Neural cell (in vitro differentiated cells): Measurements from ENCODE around the gene TMEM192. TPM values are rescaled to one million over a fixed set of nuclear protein-coding genes. Genes with fewer than 3 reads are reported as not detected.
"Not testable (repeated sequence)": the region's sequence is repeated elsewhere in the genome, so short reads cannot be mapped to it uniquely, and the experiment has no call there.

Experiments used
- H2AFZ ChIP-seq: fragments of 200-600, 300-800 bp; sonication (generic), shearing (Covaris generic); 2 replicates; pipeline ENCODE4 v1.6.0; 2014; ENCODE audit warnings: low read depth, mild to moderate bottlenecking, antibody characterized with exemption, low read length, moderate library complexity
- H3F3A ChIP-seq: fragments of 200-600 bp; shearing (Covaris generic); 2 replicates; pipeline ENCODE4 v1.6.1; 2016; ENCODE audit warnings: mild to moderate bottlenecking, moderate library complexity, mixed read lengths, antibody characterized with exemption, low read length; ENCODE audit not compliant: insufficient read depth, poor library complexity, severe bottlenecking
- H3K27ac ChIP-seq: fragments of 200-600, 300-800 bp; sonication (generic), shearing (Covaris generic); 2 replicates; pipeline ENCODE4 v1.5.1; 2014; ENCODE audit warnings: mild to moderate bottlenecking, low read length, moderate library complexity
- H3K27me3 ChIP-seq: fragments of 300-800, 200-600 bp; sonication (generic), shearing (Covaris generic); 2 replicates; pipeline ENCODE4 v1.6.0; 2014; ENCODE audit warnings: mild to moderate bottlenecking, low read depth, low read length, moderate library complexity; ENCODE audit not compliant: insufficient read depth
- H3K36me3 ChIP-seq: fragments of 300-800, 200-600 bp; sonication (generic), shearing (Covaris generic); 2 replicates; pipeline ENCODE4 v1.5.1; 2014; ENCODE audit warnings: mild to moderate bottlenecking, antibody characterized with exemption, low read length, moderate library complexity; ENCODE audit not compliant: insufficient read depth
- H3K4me2 ChIP-seq: fragments of 300-800, 200-600 bp; sonication (generic), shearing (Covaris generic); 2 replicates; pipeline ENCODE4 v1.6.0; 2014; ENCODE audit warnings: mild to moderate bottlenecking, low read length
- H3K4me3 ChIP-seq: fragments of 300-800, 200-600 bp; sonication (generic), shearing (Covaris generic); 2 replicates; pipeline ENCODE4 v1.5.1; 2014; ENCODE audit warnings: mild to moderate bottlenecking, low read length, moderate library complexity
- H3K79me2 ChIP-seq: fragments of 200-600 bp; shearing (Covaris generic); replicated peaks from 2 replicates; pipeline ENCODE4 v1.6.0; 2014; ENCODE audit warnings: mild to moderate bottlenecking, low read length, moderate library complexity; ENCODE audit not compliant: insufficient read depth
- H3K9ac ChIP-seq: fragments of 300-800, 200-600 bp; sonication (generic), shearing (Covaris generic); 2 replicates; pipeline ENCODE4 v1.6.1; 2016; ENCODE audit warnings: mild to moderate bottlenecking, low read length, mixed read lengths
- H3K9me2 ChIP-seq: fragments of 200-600 bp; shearing (Covaris generic); 2 replicates; pipeline ENCODE4 v1.6.1; 2016; ENCODE audit warnings: mild to moderate bottlenecking, low read length, mixed read lengths; ENCODE audit not compliant: insufficient read depth
- H3K9me3 ChIP-seq: fragments of 200-600, 300-800 bp; sonication (generic), shearing (Covaris generic); 2 replicates; pipeline ENCODE4 v1.6.1; 2016; ENCODE audit warnings: mild to moderate bottlenecking, mixed run types, low read length, moderate library complexity, mixed read lengths
- H4K20me1 ChIP-seq: fragments of 200-600 bp; shearing (Covaris generic); 2 replicates; pipeline ENCODE4 v1.6.1; 2016; ENCODE audit warnings: mild to moderate bottlenecking, mixed run types; ENCODE audit not compliant: insufficient read depth
- EP300 ChIP-seq: fragments of 450-650 bp; conservative IDR thresholded peaks from 2 replicates; pipeline ENCODE4 v1.6.1; 2014; ENCODE audit warnings: antibody characterized with exemption, mild to moderate bottlenecking, moderate library complexity; ENCODE audit not compliant: poor library complexity, severe bottlenecking
- EZH2 ChIP-seq: fragments of 200-600, 300-800 bp; shearing (Covaris generic), sonication (generic); IDR thresholded peaks from 2 replicates; pipeline ENCODE4 v1.6.1; 2014; ENCODE audit warnings: antibody characterized with exemption, low read length, borderline replicate concordance, mild to moderate bottlenecking; ENCODE audit not compliant: insufficient read depth, poor library complexity, severe bottlenecking
- MXI1 ChIP-seq: fragments of 450-650 bp; conservative IDR thresholded peaks from 2 replicates; pipeline ENCODE4 v1.6.1; 2014; ENCODE audit warnings: antibody characterized with exemption, mild to moderate bottlenecking; ENCODE audit not compliant: poor library complexity, severe bottlenecking
- POLR2AphosphoS5 ChIP-seq: IDR thresholded peaks from 2 replicates; pipeline ENCODE4 v1.6.1; 2012
- RAD21 ChIP-seq: fragments of 450-650 bp; conservative IDR thresholded peaks from 2 replicates; pipeline ENCODE4 v1.6.1; 2014; ENCODE audit warnings: antibody characterized with exemption, mild to moderate bottlenecking, moderate library complexity
- SMC3 ChIP-seq: fragments of 450-650 bp; conservative IDR thresholded peaks from 2 replicates; pipeline ENCODE4 v1.6.1; 2014; ENCODE audit warnings: antibody characterized with exemption, mild to moderate bottlenecking, moderate library complexity; ENCODE audit not compliant: poor library complexity
- TAF1 ChIP-seq: IDR thresholded peaks from 2 replicates; pipeline ENCODE4 v1.6.1; 2012; ENCODE audit warnings: low read depth
- polyA plus RNA-seq: library from polyadenylated mRNA; depleted of rRNA; stranded (reverse); fragments of >200 nt; gene quantifications from 2 replicates; pipeline ENCODE4 v1.2.3, GENCODE V29; 2014
- TF ChIP-seq, protein P1 (sequence below): IDR thresholded peaks from 2 replicates; pipeline ENCODE4 v1.6.1; 2012; ENCODE audit warnings: borderline replicate concordance
- TF ChIP-seq, protein P2 (sequence below): fragments of 450-650 bp; IDR thresholded peaks from 2 replicates; pipeline ENCODE4 v1.5.1; 2014; ENCODE audit warnings: antibody characterized with exemption, mild to moderate bottlenecking, moderate library complexity; ENCODE audit not compliant: poor library complexity, severe bottlenecking

TMEM192 gene
- polyA plus RNA-seq, 1 donor from 2014 or later: 10.5 TPM

DNA sequence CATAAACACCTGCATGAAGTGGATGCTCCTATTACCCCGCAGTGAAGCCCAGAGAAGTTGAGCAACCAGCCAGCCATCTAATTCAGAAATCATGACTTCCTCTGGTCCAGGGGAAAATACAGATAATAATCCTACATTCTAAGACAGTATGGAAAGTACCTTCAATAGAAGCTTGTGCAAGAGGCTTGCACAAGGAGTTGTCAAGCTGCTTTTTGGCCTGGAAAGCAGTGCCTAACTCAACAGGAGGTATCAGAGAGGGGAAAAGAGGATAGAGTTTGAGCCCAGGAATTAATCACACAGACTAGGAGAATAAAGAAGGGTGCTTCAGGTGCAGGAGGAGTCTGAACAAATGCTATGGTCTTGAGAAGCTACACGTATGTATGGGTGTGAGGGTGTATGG lies 26.7 kb downstream of the TMEM192 start:
- Histone ChIP-seq H3K79me2 (no peaks in the 10 kb centered on the region), H3K27ac (no peak overlapping the region), H3F3A (no peaks in the 10 kb centered on the region), H4K20me1 (no peaks in the 10 kb centered on the region), H2AFZ (no peak overlapping the region), H3K36me3 (no peaks in the 10 kb centered on the region), H3K4me2 (no peak overlapping the region), H3K9me3 (no peaks in the 10 kb centered on the region), H3K9me2 (no peaks in the 10 kb centered on the region), H3K9ac (no peak overlapping the region), H3K4me3 (no peak overlapping the region), H3K27me3 (no peaks in the 10 kb centered on the region)
- TF ChIP-seq RAD21: no peak
- no peak for TF ChIP-seq TAF1
- no peak for TF ChIP-seq SMC3
- TF ChIP-seq, protein P1, sequence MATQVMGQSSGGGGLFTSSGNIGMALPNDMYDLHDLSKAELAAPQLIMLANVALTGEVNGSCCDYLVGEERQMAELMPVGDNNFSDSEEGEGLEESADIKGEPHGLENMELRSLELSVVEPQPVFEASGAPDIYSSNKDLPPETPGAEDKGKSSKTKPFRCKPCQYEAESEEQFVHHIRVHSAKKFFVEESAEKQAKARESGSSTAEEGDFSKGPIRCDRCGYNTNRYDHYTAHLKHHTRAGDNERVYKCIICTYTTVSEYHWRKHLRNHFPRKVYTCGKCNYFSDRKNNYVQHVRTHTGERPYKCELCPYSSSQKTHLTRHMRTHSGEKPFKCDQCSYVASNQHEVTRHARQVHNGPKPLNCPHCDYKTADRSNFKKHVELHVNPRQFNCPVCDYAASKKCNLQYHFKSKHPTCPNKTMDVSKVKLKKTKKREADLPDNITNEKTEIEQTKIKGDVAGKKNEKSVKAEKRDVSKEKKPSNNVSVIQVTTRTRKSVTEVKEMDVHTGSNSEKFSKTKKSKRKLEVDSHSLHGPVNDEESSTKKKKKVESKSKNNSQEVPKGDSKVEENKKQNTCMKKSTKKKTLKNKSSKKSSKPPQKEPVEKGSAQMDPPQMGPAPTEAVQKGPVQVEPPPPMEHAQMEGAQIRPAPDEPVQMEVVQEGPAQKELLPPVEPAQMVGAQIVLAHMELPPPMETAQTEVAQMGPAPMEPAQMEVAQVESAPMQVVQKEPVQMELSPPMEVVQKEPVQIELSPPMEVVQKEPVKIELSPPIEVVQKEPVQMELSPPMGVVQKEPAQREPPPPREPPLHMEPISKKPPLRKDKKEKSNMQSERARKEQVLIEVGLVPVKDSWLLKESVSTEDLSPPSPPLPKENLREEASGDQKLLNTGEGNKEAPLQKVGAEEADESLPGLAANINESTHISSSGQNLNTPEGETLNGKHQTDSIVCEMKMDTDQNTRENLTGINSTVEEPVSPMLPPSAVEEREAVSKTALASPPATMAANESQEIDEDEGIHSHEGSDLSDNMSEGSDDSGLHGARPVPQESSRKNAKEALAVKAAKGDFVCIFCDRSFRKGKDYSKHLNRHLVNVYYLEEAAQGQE: no peak

GRCh38 chr4:165084787-165085186 lies 27.9 kb downstream of the TMEM192 start:
- not testable (repeated sequence) for H2AFZ ChIP-seq, H4K20me1 ChIP-seq, H3K27me3 ChIP-seq, H3K4me2 ChIP-seq, H3K27ac ChIP-seq, H3K9me3 ChIP-seq, H3K9me2 ChIP-seq, H3K36me3 ChIP-seq, H3K9ac ChIP-seq, H3K79me2 ChIP-seq, H3K4me3 ChIP-seq, H3F3A ChIP-seq

- H2AFZ ChIP-seq: no peak overlapping the region
- no peaks in the 10 kb centered on the region for H3K27me3 ChIP-seq
- no peak overlapping the region for H3K9ac ChIP-seq
- TF ChIP-seq EP300 (no peak), MXI1 (no peak), SMC3 (no peak), EZH2 (no peak), TAF1 (no peak), POLR2AphosphoS5 (no peak), RAD21 (no peak)
- TF ChIP-seq, protein P2, sequence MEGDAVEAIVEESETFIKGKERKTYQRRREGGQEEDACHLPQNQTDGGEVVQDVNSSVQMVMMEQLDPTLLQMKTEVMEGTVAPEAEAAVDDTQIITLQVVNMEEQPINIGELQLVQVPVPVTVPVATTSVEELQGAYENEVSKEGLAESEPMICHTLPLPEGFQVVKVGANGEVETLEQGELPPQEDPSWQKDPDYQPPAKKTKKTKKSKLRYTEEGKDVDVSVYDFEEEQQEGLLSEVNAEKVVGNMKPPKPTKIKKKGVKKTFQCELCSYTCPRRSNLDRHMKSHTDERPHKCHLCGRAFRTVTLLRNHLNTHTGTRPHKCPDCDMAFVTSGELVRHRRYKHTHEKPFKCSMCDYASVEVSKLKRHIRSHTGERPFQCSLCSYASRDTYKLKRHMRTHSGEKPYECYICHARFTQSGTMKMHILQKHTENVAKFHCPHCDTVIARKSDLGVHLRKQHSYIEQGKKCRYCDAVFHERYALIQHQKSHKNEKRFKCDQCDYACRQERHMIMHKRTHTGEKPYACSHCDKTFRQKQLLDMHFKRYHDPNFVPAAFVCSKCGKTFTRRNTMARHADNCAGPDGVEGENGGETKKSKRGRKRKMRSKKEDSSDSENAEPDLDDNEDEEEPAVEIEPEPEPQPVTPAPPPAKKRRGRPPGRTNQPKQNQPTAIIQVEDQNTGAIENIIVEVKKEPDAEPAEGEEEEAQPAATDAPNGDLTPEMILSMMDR: no peak
- TF ChIP-seq, protein P1: no peak
- no peaks in the 10 kb centered on the region for H3F3A ChIP-seq
- no peaks in the 10 kb centered on the region for H4K20me1 ChIP-seq
- no peaks in the 10 kb centered on the region for H3K79me2 ChIP-seq
- H3K9me2 ChIP-seq: no peaks in the 10 kb centered on the region
- H3K4me2 ChIP-seq: no peak overlapping the region
- H3K27ac ChIP-seq: no peak overlapping the region
- no peak overlapping the region for H3K4me3 ChIP-seq
- H3K36me3 ChIP-seq: no peaks in the 10 kb centered on the region
- no peaks in the 10 kb centered on the region for H3K9me3 ChIP-seq
Observed at GRCh38 chr4:165079476-165079875, 33.2 kb downstream of the TMEM192 start.
